Natural killer cell treated with Interleukin-12 subunit alpha and Interleukin-12 subunit beta and Interleukin-15 and Interleukin-18, amount 100 ng/mL, for 72 hours (primary cell): Measurements from ENCODE around the gene CLCA2. TPM values are rescaled to one million over a fixed set of nuclear protein-coding genes. Genes with fewer than 3 reads are reported as not detected.
A peak's percentile ranks its signal among the peaks of the same experiment; 100 is the strongest.

Experiments
- ATAC-seq, 2 donors: fragments of 150-1000 bp; cut with Tn5 transposase in 1 of 2; sonication (Bioruptor Pico), chemical (Tn5 transposase) in 1 of 2; 2 replicates each; pipeline ENCODE4 v1.10.0; 2021
- DNase-seq: peaks from one replicate; pipeline ENCODE4 v3.0.0; 2022; ENCODE audit warnings: low spot score
- H3K27ac Mint-ChIP-seq, 2 donors: 1 replicate in 1 of 2; 2 replicates in 1 of 2; pipeline ENCODE4 v1.8.0; 2022; ENCODE audit warnings: mixed read lengths in 2 of 2, mild to moderate bottlenecking in 1 of 2, moderate library complexity in 1 of 2
- H3K27me3 Mint-ChIP-seq, 2 donors: 1 replicate in 1 of 2; 2 replicates in 1 of 2; pipeline ENCODE4 v1.8.0; 2022; ENCODE audit warnings: mixed read lengths in 2 of 2
- H3K36me3 Mint-ChIP-seq: one replicate; pipeline ENCODE4 v1.8.0; 2022; ENCODE audit warnings: mixed read lengths
- H3K4me1 Mint-ChIP-seq, 2 donors: 1 replicate in 1 of 2; 2 replicates in 1 of 2; pipeline ENCODE4 v1.8.0; 2022; ENCODE audit warnings: low read depth in 2 of 2, mixed read lengths in 2 of 2, mild to moderate bottlenecking in 1 of 2
- H3K4me3 Mint-ChIP-seq: one replicate; pipeline ENCODE4 v1.8.0; 2022; ENCODE audit warnings: mixed read lengths
- H3K9me3 Mint-ChIP-seq: 2 replicates; pipeline ENCODE4 v1.8.0; 2022; ENCODE audit warnings: mixed read lengths
- total RNA-seq, 2 donors: library from RNA; stranded (reverse); gene quantifications; one replicate each; pipeline ENCODE4 v1.2.3, GENCODE V29; 2022

Gene CLCA2
- total RNA-seq, 2 donors from 2014 or later = not detected

DNA sequence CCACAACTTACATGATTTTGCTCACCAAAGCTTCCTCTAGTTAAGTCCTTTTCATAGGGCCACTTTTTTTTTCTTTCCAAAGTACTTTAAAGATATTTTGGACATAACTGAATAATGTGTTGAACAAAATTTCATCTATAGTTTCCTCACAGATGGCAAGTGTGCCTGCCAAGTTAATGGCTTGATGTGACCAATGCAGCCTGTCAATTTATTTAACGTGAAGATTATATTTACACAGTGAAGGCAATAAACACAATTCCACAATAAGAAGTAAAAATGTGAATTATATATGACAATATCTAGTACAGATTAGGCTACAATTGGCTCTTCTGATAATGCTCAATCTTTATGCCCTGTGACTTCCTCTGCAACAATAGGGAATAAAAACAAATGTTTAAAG lies 18.0 kb downstream of the CLCA2 start:
- H3K4me1 Mint-ChIP-seq = peaks cover 0 to 4% of the 10 kb centered on the region in 2 donors
- no peak for ATAC-seq

DNA sequence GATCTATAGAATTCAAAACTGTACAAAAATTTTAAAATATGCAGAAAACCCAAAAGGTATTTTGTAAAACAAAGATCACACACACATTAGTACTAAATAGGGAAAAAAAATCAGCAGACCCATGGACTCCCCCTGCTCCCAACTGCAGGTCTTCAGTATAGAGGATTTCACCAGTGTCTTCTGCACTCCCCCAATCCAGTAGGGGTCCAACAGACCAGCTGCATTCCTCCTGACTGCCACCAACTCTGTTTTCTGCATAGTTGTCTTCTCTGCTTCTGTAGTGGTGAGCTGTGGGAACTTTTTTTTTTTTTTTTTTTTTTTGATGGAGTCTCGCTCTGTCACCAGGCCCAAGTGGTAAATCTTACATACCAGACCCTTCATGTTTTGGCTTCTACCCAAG lies 21.9 kb downstream of the CLCA2 start:
- Mint-ChIP-seq H3K4me1 (no peaks in the 10 kb centered on the region), H3K27me3 (peaks cover 0 to 9% of the 10 kb centered on the region in 2 donors), H3K27ac (no peak overlapping the region), H3K9me3 (no peaks in the 10 kb centered on the region), H3K4me3 (no peak overlapping the region), H3K36me3 (no peaks in the 10 kb centered on the region)
- DNase-seq (no peak), ATAC-seq (no peak)

More for the DNA sequence above, 18.0 kb downstream of the CLCA2 start:
- H3K27ac Mint-ChIP-seq = no peak overlapping the region
- DNase-seq = no peak
- peaks cover 15 to 18% of the 10 kb centered on the region in 2 donors for H3K27me3 Mint-ChIP-seq
- H3K9me3 Mint-ChIP-seq = no peaks in the 10 kb centered on the region
- no peaks in the 10 kb centered on the region for H3K36me3 Mint-ChIP-seq
- H3K4me3 Mint-ChIP-seq = no peak overlapping the region

DNA sequence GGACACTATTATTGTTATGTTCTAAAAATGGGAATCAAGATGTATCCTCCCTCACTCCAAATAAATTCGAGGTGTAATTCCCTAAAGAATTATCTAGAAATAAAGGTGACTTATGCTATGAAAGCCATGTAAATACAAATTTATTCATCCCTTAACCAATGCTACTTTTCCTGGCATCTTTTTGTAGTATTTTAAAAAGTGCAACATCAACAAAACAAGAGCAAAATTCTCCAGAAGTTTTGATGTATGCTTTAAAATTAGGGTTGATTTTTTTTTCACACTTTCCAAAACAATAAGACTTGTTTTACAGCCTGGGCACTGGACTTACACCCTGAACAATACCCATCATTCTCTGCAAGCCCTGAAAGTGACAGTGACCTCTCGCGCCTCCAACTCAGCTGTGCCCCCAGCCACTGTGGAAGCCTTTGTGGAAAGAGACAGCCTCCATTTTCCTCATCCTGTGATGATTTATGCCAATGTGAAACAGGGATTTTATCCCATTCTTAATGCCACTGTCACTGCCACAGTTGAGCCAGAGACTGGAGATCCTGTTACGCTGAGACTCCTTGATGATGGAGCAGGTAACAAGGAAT lies 23.3 kb downstream of the CLCA2 start:
- no peak overlapping the region for H3K27ac Mint-ChIP-seq
- no peak overlapping the region for H3K4me3 Mint-ChIP-seq
- H3K36me3 Mint-ChIP-seq = no peaks in the 10 kb centered on the region
- DNase-seq (no peak), ATAC-seq (no peak)
- H3K4me1 Mint-ChIP-seq = no peaks in the 10 kb centered on the region
- H3K9me3 Mint-ChIP-seq = no peaks in the 10 kb centered on the region
- peaks cover 3 to 12% of the 10 kb centered on the region in 2 donors for H3K27me3 Mint-ChIP-seq

DNA sequence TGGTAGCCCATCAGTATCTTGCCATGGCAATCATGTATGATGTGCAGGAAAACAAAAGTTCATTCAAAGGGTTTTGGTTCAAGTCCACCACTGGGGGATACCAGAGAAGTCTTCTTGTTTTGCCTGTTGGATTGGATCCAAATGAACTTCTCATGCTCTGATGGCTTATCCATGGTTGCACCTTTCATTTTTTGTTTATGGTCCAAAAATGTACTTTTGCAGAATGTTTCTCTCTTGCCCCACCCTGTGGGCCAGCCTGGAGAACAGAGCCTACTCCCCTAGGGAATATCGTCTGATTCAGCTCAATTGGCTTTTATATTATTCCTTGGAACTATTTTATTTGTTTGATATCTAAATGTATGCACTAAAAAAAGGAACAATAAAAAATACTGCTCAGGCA lies 24.7 kb downstream of the CLCA2 start:
- no peaks in the 10 kb centered on the region for H3K9me3 Mint-ChIP-seq
- no peaks in the 10 kb centered on the region for H3K36me3 Mint-ChIP-seq
- no peak for DNase-seq
- no peaks in the 10 kb centered on the region for H3K4me1 Mint-ChIP-seq
- H3K27ac Mint-ChIP-seq = no peak overlapping the region
- H3K4me3 Mint-ChIP-seq = no peak overlapping the region
- ATAC-seq = no peak
- peaks cover 8 to 14% of the 10 kb centered on the region in 2 donors for H3K27me3 Mint-ChIP-seq

DNA sequence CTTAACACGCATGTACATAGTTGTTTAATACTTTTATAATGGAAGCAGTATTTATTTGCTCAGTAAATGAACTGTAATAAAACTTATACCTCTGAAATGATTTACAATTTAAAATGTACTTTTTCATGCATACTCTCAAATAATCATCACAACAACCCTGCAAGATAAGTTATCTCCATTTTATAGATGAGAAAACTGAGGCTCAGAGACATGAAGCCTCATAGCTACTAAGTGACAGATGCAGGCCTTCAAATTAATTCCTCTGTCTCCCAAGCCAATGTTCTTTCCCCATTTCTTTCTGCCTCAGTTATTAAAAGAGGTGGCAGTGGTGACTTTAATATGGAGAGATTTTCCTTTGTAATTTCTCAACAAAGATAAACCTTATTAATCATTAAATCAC lies 25.1 kb downstream of the CLCA2 start:
- Mint-ChIP-seq H3K27ac (no peak overlapping the region), H3K4me1 (no peaks in the 10 kb centered on the region), H3K36me3 (no peaks in the 10 kb centered on the region), H3K9me3 (no peaks in the 10 kb centered on the region), H3K4me3 (no peak overlapping the region), H3K27me3 (peaks cover 8 to 14% of the 10 kb centered on the region in 2 donors)
- no peak for ATAC-seq
- no peak for DNase-seq

DNA sequence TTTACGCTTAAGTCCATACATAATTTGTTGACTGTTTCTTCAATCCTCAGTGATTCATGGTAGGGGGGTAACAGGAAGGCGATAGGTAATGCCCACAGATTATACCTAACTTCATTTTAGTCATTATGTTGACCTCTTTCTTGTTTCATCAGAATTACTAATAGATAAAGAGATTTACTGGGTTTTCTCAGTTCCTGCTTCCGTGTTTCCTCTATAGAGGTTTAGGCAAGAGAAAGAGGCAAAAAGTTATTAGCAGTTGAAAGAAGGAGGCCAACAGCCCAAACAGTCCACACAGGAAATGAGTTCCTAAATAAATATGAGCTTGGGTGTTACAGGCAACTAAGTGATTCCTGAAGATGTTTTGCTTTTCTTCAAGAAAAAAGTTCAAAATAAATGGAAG lies 26.9 kb downstream of the CLCA2 start:
- H3K4me3 Mint-ChIP-seq = no peak overlapping the region
- H3K36me3 Mint-ChIP-seq = no peaks in the 10 kb centered on the region
- ATAC-seq (no peak), DNase-seq (no peak)
- H3K4me1 Mint-ChIP-seq = no peaks in the 10 kb centered on the region
- H3K27ac Mint-ChIP-seq = peak overlapping the region in 1 of 2 donors; percentile 40
- peaks cover 8 to 17% of the 10 kb centered on the region in 2 donors for H3K27me3 Mint-ChIP-seq
- H3K9me3 Mint-ChIP-seq = no peaks in the 10 kb centered on the region

DNA sequence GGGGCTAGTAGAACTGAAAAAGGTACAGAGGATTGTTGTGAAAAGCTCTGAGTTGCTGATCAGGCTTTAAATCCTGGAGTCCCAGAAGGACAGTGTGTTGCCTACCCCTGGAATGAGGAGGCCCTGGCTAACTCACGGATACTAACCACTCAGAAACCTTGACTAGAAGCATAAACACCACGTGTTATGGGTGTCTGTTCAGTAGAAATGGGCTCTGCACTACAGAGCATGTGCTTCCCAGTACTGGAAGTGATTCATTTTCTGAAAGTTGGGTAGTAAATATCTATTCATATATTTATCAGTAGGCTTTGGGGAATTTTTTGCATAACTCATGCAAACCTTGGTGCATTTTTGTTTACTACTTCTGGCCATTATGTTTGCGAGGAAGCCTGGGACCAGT lies 29.7 kb downstream of the CLCA2 start:
- no peak overlapping the region for H3K4me3 Mint-ChIP-seq
- H3K27me3 Mint-ChIP-seq = peaks cover 19 to 20% of the 10 kb centered on the region in 2 donors
- H3K4me1 Mint-ChIP-seq = no peaks in the 10 kb centered on the region
- no peaks in the 10 kb centered on the region for H3K36me3 Mint-ChIP-seq
- no peak for DNase-seq
- ATAC-seq = no peak
- no peak overlapping the region for H3K27ac Mint-ChIP-seq
- no peaks in the 10 kb centered on the region for H3K9me3 Mint-ChIP-seq

DNA sequence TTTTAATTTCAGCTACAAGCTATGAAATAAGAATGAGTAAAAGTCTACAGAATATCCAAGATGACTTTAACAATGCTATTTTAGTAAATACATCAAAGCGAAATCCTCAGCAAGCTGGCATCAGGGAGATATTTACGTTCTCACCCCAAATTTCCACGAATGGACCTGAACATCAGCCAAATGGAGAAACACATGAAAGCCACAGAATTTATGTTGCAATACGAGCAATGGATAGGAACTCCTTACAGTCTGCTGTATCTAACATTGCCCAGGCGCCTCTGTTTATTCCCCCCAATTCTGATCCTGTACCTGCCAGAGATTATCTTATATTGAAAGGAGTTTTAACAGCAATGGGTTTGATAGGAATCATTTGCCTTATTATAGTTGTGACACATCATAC lies 31.1 kb downstream of the CLCA2 start:
- Mint-ChIP-seq H3K4me1 (no peaks in the 10 kb centered on the region), H3K27ac (no peak overlapping the region), H3K9me3 (no peaks in the 10 kb centered on the region), H3K27me3 (peaks cover 19 to 20% of the 10 kb centered on the region in 2 donors), H3K4me3 (no peak overlapping the region), H3K36me3 (no peaks in the 10 kb centered on the region)
- ATAC-seq = no peak
- no peak for DNase-seq

DNA sequence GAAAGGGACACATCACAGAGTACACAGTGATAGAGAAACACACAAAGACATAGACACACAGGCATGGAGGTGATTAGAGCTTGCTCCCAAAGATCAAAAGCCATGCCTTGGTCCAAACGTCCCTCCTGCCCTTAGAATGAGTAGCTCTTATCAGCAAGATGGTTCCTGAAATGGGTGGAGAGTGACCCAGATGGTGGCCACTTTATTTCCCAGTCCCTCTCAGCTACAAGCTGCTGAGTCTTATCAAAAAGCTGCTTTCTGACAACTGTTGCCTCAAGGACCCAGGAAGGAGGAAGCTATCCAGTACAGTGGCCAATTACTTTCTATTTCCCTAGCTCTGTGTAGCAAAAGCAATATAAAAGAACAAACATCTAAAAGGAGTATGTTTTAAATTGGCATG lies 37.0 kb downstream of the CLCA2 start:
- H3K27ac Mint-ChIP-seq = no peak overlapping the region
- H3K27me3 Mint-ChIP-seq = peaks cover 16 to 33% of the 10 kb centered on the region in 2 donors
- H3K9me3 Mint-ChIP-seq = no peaks in the 10 kb centered on the region
- H3K4me1 Mint-ChIP-seq = peaks cover 0 to 5% of the 10 kb centered on the region in 2 donors
- H3K36me3 Mint-ChIP-seq = no peaks in the 10 kb centered on the region
- no peak overlapping the region for H3K4me3 Mint-ChIP-seq
- DNase-seq = no peak
- no peak for ATAC-seq

DNA sequence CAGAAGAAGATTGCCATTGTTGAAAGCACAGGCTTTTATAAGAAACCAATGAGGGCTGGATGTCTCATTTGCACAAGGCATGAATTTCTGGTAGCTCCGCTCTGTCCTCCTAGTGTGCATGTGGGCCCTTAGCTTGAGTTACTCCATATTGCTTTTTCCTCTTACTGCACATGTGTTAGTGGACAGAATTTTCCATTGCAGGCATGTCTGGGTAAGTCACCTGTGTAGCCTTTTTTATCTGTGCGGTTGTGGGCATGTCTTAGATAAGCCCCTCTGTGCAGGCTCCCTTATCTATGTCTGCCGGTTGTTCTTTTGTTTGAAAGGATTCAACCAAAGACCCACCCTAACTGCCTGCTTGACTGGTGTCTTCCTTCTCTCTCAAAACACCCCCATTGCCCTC lies 37.5 kb downstream of the CLCA2 start:
- ATAC-seq = no peak
- Mint-ChIP-seq H3K27ac (no peak overlapping the region), H3K4me3 (no peak overlapping the region), H3K36me3 (no peaks in the 10 kb centered on the region), H3K4me1 (peaks cover 0 to 5% of the 10 kb centered on the region in 2 donors), H3K27me3 (peaks cover 19 to 33% of the 10 kb centered on the region in 2 donors), H3K9me3 (no peaks in the 10 kb centered on the region)
- DNase-seq = no peak

DNA sequence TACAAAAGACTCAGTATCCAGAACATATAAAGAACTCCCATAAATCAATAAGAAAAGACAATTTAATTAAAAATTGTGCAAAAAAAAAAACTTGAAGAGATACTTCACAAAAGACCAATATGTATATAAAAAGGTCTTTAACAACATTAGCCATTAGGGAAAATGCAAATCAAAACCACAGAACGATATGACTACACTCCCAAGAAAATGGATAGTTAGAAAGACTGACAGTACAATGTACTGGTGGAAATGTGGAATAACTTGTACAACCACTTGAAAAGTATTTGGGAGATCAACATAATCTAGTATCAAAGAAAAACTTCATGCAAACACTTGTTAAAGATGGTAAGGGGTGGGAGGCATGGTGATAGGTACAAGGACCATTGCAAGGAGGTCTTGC lies 40.8 kb downstream of the CLCA2 start:
- Mint-ChIP-seq H3K4me1 (peaks cover 0 to 5% of the 10 kb centered on the region in 2 donors), H3K36me3 (no peaks in the 10 kb centered on the region), H3K4me3 (no peak overlapping the region), H3K27me3 (peaks cover 12 to 21% of the 10 kb centered on the region in 2 donors), H3K9me3 (no peaks in the 10 kb centered on the region), H3K27ac (no peak overlapping the region)
- DNase-seq (no peak), ATAC-seq (no peak)

DNA sequence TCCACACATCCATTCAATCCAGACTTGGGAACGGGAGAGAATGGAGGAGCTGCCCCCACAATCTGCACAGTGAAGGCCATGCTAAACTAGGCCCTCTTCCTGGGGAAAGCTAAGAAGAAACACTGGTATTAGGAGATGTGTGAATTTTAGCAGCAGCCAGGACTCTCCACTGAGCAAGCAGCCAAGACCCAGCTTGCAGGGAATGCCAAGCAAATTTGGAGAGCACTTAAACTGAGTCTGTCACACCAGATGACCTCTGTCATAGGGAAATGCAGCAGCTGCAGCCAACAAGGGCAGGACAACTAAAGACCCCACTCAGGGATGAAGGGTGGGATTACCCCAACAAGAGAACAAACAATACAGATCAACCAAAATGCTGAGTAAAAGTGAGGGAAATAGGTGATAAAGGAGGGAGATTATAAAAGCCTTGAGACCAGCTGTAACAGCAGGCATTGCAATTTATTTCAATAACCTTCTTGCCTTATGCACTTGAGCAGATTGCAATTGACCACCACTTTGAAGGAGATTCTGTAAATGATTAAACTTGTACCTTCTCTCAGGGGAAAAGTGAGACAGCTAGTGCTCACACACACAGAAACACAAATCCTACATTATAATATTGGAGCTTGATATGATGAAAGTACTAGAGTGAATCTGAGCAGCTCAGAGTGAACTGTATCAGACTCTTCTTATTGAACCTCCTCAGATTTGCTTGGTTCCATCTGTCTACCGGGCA lies 42.3 kb downstream of the CLCA2 start:
- Mint-ChIP-seq H3K27ac (no peak overlapping the region), H3K27me3 (peaks cover 16 to 17% of the 10 kb centered on the region in 2 donors), H3K9me3 (no peaks in the 10 kb centered on the region), H3K4me1 (peaks cover 0 to 5% of the 10 kb centered on the region in 2 donors), H3K36me3 (no peaks in the 10 kb centered on the region), H3K4me3 (no peak overlapping the region)
- DNase-seq (no peak), ATAC-seq (no peak)

DNA sequence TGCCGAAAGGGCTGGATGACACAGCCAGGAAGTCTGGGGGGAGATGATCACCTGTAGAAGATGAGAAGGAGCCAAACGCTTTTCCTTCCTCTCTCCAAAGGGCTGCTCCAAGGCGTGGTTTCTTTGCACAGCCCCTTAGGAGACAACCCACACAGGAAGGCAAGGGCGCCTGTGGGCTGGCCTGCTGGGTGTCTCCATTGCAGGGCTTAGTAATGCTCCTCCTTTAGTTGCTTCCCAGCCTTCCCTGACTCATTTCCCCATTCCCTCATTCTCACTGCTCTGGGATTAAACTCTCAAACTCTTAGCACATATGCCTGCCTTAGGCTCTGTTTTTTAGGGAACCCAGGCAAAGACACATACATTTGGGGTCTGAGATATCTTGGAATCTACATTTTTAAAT lies 43.0 kb downstream of the CLCA2 start:
- DNase-seq (no peak), ATAC-seq (no peak)
- peaks cover 0 to 5% of the 10 kb centered on the region in 2 donors for H3K4me1 Mint-ChIP-seq
- H3K27me3 Mint-ChIP-seq = peaks cover 18 to 20% of the 10 kb centered on the region in 2 donors
- H3K4me3 Mint-ChIP-seq = no peak overlapping the region
- H3K27ac Mint-ChIP-seq = no peak overlapping the region
- no peaks in the 10 kb centered on the region for H3K36me3 Mint-ChIP-seq
- no peaks in the 10 kb centered on the region for H3K9me3 Mint-ChIP-seq

DNA sequence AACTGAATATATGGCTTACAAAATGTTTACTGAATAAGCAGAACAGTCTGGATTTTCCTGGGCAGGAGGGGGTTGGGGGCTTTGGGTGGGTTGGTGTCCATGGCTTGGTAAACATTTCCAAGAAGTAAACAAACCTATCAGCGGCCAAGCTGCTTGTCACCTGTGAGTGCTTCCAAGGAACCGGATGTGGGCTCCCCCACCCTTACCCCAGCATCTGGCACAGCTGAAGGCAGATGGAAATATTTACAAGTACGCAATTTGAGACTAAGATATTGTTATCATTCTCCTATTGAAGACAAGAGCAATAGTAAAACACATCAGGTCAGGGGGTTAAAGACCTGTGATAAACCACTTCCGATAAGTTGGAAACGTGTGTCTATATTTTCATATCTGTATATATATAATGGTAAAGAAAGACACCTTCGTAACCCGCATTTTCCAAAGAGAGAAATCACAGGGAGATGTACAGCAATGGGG lies 44.6 kb downstream of the CLCA2 start, which contains the start of gene CLCA1:
CLCA1 (plus strand) TSS at position 427 of the 477 bp plus-strand sequence; CDS start at position 472, 45 bp downstream.
- ATAC-seq (no peak), DNase-seq (no peak)
- Mint-ChIP-seq H3K9me3 (no peaks in the 10 kb centered on the region), H3K36me3 (no peaks in the 10 kb centered on the region), H3K4me1 (peaks cover 0 to 5% of the 10 kb centered on the region in 2 donors), H3K4me3 (no peak within 1 kb of the TSS), H3K27ac (no peak within 1 kb of the TSS), H3K27me3 (peaks cover 23 to 26% of the 10 kb centered on the region in 2 donors)
